ENCODE measurements around the gene DNMT3B.

- TF ChIP-seq PPARA (CRISPR knock-in tag; IDR thresholded peaks at IDR 0.05; ENCODE audit: borderline replicate concordance) (no peak), PATZ1 (CRISPR knock-in tag; IDR thresholded peaks at IDR 0.05; ENCODE audit: borderline replicate concordance) (no peak)
Measured at GRCh38 chr20:32839982-32840285, 77.7 kb downstream of the DNMT3B start.
